Heart left ventricle (tissue), 13 donors: ENCODE measurements around the gene IL1F10.

Source experiments
- POLR2A ChIP-seq, 2 donors: fragments of 450-650 bp; IDR thresholded peaks; one replicate each; pipeline ENCODE4 v1.6.1; 2017; ENCODE audit warnings: antibody characterized with exemption in 2 of 2, mild to moderate bottlenecking in 2 of 2, moderate library complexity in 2 of 2
- TF ChIP-seq, protein P1 (sequence below), 12 donors: fragments of 200-600 bp; sonication (generic) in 4 of 12; IDR thresholded peaks; one replicate each; pipeline versions ENCODE4 v1.5.0 to v1.8.0; 2018 to 2022; ENCODE audit warnings: antibody characterized with exemption in 12 of 12, mild to moderate bottlenecking in 5 of 12
- donor health status: ischemic (EF 13 %, LVEDD 7.1; RV severe dilation, severe dysfunction).
- donor health status: DM: no; HTN: yes; CAD: no.
- donor health status: DM: no; HTN: no; CAD: no.
- donor health status: ischemic (EF 25% LVEDD 6.9; RV normal size, moderate dysfunction).
- donor health status: ischemic (EF 25% LVEDD 5.7; RV mildly dilated, moderate dysfunction).
- donor health status: ischemic (EF 35%, LVEDD 5.7; RV mildly dilated, moderate dysfunction).
- donor health status: nonischemic (EF 11% LVEDD 7.7; RV severe dilation, severe dysfunction).
- donor health status: DM: yes; HTN: yes; CAD: no.
- donor health status: PGD.
- donor health status: ischemic (EF 29% LVEDD 5.4; RV normal size, mild dysfunction).
- donor health status: nonischemic (EF 23%, LVEDD 6.1; RV moderate dilation, normal function).

DNA sequence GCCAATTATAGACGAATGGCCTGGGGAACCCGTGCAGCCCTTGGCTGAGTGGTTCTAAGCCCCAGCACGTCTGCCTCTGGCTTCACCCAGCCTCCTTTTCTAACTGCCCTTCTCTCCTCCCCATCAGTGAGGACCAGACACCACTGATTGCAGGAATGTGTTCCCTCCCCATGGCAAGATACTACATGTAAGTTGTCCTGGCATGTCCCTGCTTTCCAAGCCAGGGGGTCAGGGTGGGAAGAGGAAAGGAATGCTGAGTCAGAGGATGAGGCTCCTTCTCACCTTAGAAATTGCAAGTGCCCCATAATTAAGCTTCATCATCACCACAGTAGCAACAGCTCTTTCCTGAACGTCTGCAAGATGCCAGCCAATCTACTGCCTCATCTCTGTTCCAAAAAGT lies 4.8 kb downstream of the IL1F10 start:
- TF ChIP-seq, protein P1, sequence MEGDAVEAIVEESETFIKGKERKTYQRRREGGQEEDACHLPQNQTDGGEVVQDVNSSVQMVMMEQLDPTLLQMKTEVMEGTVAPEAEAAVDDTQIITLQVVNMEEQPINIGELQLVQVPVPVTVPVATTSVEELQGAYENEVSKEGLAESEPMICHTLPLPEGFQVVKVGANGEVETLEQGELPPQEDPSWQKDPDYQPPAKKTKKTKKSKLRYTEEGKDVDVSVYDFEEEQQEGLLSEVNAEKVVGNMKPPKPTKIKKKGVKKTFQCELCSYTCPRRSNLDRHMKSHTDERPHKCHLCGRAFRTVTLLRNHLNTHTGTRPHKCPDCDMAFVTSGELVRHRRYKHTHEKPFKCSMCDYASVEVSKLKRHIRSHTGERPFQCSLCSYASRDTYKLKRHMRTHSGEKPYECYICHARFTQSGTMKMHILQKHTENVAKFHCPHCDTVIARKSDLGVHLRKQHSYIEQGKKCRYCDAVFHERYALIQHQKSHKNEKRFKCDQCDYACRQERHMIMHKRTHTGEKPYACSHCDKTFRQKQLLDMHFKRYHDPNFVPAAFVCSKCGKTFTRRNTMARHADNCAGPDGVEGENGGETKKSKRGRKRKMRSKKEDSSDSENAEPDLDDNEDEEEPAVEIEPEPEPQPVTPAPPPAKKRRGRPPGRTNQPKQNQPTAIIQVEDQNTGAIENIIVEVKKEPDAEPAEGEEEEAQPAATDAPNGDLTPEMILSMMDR (IDR thresholded peaks at IDR 0.05) = no peak
- TF ChIP-seq POLR2A (IDR thresholded peaks at IDR 0.05) = no peak
